ENCODE results near the gene PCDH8. TPM values are rescaled to one million over a fixed set of nuclear protein-coding genes. Genes with fewer than 3 reads are reported as not detected.

Gene PCDH8
- total and polyA plus RNA-seq, 5 donors: not detected

- ATAC-seq (peak; percentile 31 to 42), DNase-seq (peak; percentile 29 to 61 (median 58))
- Histone ChIP-seq H3K4me3 (ENCODE audit: low read length) (no peak overlapping the region), H3K4me1 (ENCODE audit: control insufficient read depth, insufficient read depth, low read length) (peaks cover 2% of the 10 kb centered on the region), H3K9me3 (ENCODE audit: control insufficient read depth, low read length) (no peaks in the 10 kb centered on the region), H3K27me3 (ENCODE audit: control insufficient read depth, insufficient read depth) (no peaks in the 10 kb centered on the region), H3K27ac (ENCODE audit: low read length) (no peak overlapping the region)
- 23% methylated on average over 3 of the region's 3 CpGs for WGBS
- intact Hi-C loops (cut with DNase I): no loop called here
These were observed 39.1 kb downstream of the PCDH8 start for GRCh38 chr13:52809310-52809769.

- no peak for ATAC-seq
- Histone ChIP-seq H3K9me3 (ENCODE audit: control insufficient read depth, low read length) (no peaks in the 10 kb centered on the region), H3K27me3 (ENCODE audit: control insufficient read depth, insufficient read depth) (no peaks in the 10 kb centered on the region), H3K4me1 (ENCODE audit: control insufficient read depth, insufficient read depth, low read length) (peaks cover 3% of the 10 kb centered on the region), H3K27ac (ENCODE audit: low read length) (no peak overlapping the region), H3K4me3 (ENCODE audit: low read length) (no peak overlapping the region)
- DNase-seq: no peak
- intact Hi-C loops (cut with DNase I): no loop called here
- 82% methylated on average over 1 of the region's 1 CpG for WGBS
These were observed 39.6 kb downstream of the PCDH8 start for GRCh38 chr13:52808842-52809219.

- DNase-seq (no peak), ATAC-seq (no peak)
- Histone ChIP-seq H3K9me3 (ENCODE audit: control insufficient read depth, low read length) (no peaks in the 10 kb centered on the region), H3K27ac (ENCODE audit: low read length) (no peak overlapping the region), H3K4me1 (ENCODE audit: control insufficient read depth, insufficient read depth, low read length) (peaks cover 3% of the 10 kb centered on the region), H3K27me3 (ENCODE audit: control insufficient read depth, insufficient read depth) (no peaks in the 10 kb centered on the region), H3K4me3 (ENCODE audit: low read length) (no peak overlapping the region)
- 76% methylated on average over 6 of the region's 6 CpGs for WGBS
- intact Hi-C loops (cut with DNase I): no loop called here
These were observed 42.4 kb downstream of the PCDH8 start for GRCh38 chr13:52806029-52806428.

- DNase-seq (no peak), ATAC-seq (no peak)
- Histone ChIP-seq H3K9me3 (ENCODE audit: control insufficient read depth, low read length) (no peaks in the 10 kb centered on the region), H3K27ac (ENCODE audit: low read length) (no peak overlapping the region), H3K4me3 (ENCODE audit: low read length) (no peak overlapping the region), H3K4me1 (ENCODE audit: control insufficient read depth, insufficient read depth, low read length) (peaks cover 3% of the 10 kb centered on the region), H3K27me3 (ENCODE audit: control insufficient read depth, insufficient read depth) (no peaks in the 10 kb centered on the region)
- 42% methylated on average over 3 of the region's 3 CpGs for WGBS
- intact Hi-C loops (cut with DNase I): no loop called here
These were observed 44.2 kb downstream of the PCDH8 start for GRCh38 chr13:52804202-52804641.

GRCh38 chr13:52800856-52801255 is 47.6 kb downstream of the PCDH8 start:
- peaks cover 3% of the 10 kb centered on the region for H3K4me1 ChIP-seq (ENCODE audit: control insufficient read depth, insufficient read depth, low read length)
- intact Hi-C loops (cut with DNase I): no loop called here
- no peak overlapping the region for H3K4me3 ChIP-seq (ENCODE audit: low read length)
- no peak for DNase-seq
- H3K27me3 ChIP-seq (ENCODE audit: control insufficient read depth, insufficient read depth): no peaks in the 10 kb centered on the region
- H3K9me3 ChIP-seq (ENCODE audit: control insufficient read depth, low read length): no peaks in the 10 kb centered on the region
- no peak for ATAC-seq
- no peak overlapping the region for H3K27ac ChIP-seq (ENCODE audit: low read length)
- WGBS: 91% methylated on average over 5 of the region's 5 CpGs

- Histone ChIP-seq H3K4me3 (ENCODE audit: low read length) (no peak overlapping the region), H3K27me3 (ENCODE audit: control insufficient read depth, insufficient read depth) (no peaks in the 10 kb centered on the region), H3K27ac (ENCODE audit: low read length) (no peak overlapping the region), H3K9me3 (ENCODE audit: control insufficient read depth, low read length) (no peaks in the 10 kb centered on the region), H3K4me1 (ENCODE audit: control insufficient read depth, insufficient read depth, low read length) (no peaks in the 10 kb centered on the region)
- no peak for ATAC-seq
- no peak for DNase-seq
- WGBS: 0% methylated on average over 1 of the region's 1 CpG
- intact Hi-C loops (cut with DNase I): no loop called here
These were observed 49.5 kb downstream of the PCDH8 start for GRCh38 chr13:52798770-52799430.

GRCh38 chr13:52797176-52797575 is 51.3 kb downstream of the PCDH8 start:
- no peak for ATAC-seq

GRCh38 chr13:52794589-52794988 is 53.9 kb downstream of the PCDH8 start:
- intact Hi-C loops (cut with DNase I): no loop called here
- 87% methylated on average over 7 of the region's 7 CpGs for WGBS
- Histone ChIP-seq H3K27me3 (ENCODE audit: control insufficient read depth, insufficient read depth) (no peaks in the 10 kb centered on the region), H3K4me3 (ENCODE audit: low read length) (no peak overlapping the region), H3K4me1 (ENCODE audit: control insufficient read depth, insufficient read depth, low read length) (no peaks in the 10 kb centered on the region), H3K9me3 (ENCODE audit: control insufficient read depth, low read length) (no peaks in the 10 kb centered on the region), H3K27ac (ENCODE audit: low read length) (no peak overlapping the region)
- no peak for ATAC-seq
- no peak for DNase-seq

More at GRCh38 chr13:52797176-52797575, 51.3 kb downstream of the PCDH8 start:
- WGBS: 65% methylated on average over 2 of the region's 2 CpGs
- no peaks in the 10 kb centered on the region for H3K27me3 ChIP-seq (ENCODE audit: control insufficient read depth, insufficient read depth)
- no peaks in the 10 kb centered on the region for H3K4me1 ChIP-seq (ENCODE audit: control insufficient read depth, insufficient read depth, low read length)
- DNase-seq: no peak
- intact Hi-C loops (cut with DNase I): no loop called here
- no peak overlapping the region for H3K4me3 ChIP-seq (ENCODE audit: low read length)
- no peak overlapping the region for H3K27ac ChIP-seq (ENCODE audit: low read length)
- no peaks in the 10 kb centered on the region for H3K9me3 ChIP-seq (ENCODE audit: control insufficient read depth, low read length)

- Histone ChIP-seq H3K27ac (ENCODE audit: low read length) (no peak overlapping the region), H3K4me3 (ENCODE audit: low read length) (no peak overlapping the region), H3K27me3 (ENCODE audit: control insufficient read depth, insufficient read depth) (no peaks in the 10 kb centered on the region), H3K9me3 (ENCODE audit: control insufficient read depth, low read length) (no peaks in the 10 kb centered on the region), H3K4me1 (ENCODE audit: control insufficient read depth, insufficient read depth, low read length) (no peaks in the 10 kb centered on the region)
- ATAC-seq (no peak), DNase-seq (no peak)
- WGBS: 77% methylated on average over 7 of the region's 7 CpGs
- intact Hi-C loops (cut with DNase I): no loop called here
These were observed 54.9 kb downstream of the PCDH8 start for GRCh38 chr13:52793515-52794061.

Measured in right cardiac atrium (tissue), 5 donors.